HG03159 (cell line): Measurements from ENCODE around the gene AHCTF1.
"Not testable (repeated sequence)": the region's sequence is repeated elsewhere in the genome, so short reads cannot be mapped to it uniquely, and the experiment has no call there.

Source experiments
- ATAC-seq: cut with Tn5 transposase; IDR thresholded peaks from one replicate; pipeline ENCODE4 v1.9.1; 2021; ENCODE audit warnings: mild to moderate bottlenecking, moderate library complexity; ENCODE audit not compliant: unreplicated experiment

Gene AHCTF1

DNA sequence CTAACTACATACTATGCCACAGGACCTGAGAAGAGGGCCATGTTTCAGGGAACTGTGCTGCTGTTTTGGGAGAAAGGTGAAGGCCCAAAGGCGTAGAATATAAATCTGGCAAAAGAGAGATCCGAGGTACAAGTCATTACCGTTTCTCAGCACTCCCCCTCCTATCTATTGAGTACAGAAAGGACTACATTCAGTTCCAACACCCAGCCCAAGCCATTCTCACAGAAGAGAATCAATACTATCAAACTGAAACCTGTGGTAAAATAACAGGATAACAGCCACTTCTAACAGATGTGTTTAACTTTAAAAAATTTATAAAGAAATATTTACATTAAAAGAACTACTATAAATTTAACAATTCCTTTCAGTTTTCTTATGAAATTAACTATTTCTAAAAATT is 7.8 kb downstream of the AHCTF1 start:
- no peak for ATAC-seq

DNA sequence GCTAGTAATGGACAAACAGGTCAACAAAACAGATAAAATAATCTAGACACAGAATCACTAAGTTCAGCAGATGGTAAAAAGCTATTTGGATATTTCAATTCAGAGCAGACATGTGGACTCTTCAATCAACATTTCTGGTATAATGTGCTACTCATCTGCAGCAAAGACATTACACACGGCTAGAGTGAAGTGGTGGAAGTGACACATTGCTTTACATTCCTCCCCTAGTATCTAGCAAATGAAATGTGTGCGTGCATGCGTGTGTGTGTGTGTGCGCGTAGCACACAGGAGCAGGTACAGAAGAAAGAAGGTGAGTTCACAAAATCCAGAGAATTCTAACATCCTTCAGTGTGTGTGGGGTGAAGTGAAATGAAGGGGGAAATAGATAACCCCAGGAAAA is 8.3 kb downstream of the AHCTF1 start:
- ATAC-seq: no peak

DNA sequence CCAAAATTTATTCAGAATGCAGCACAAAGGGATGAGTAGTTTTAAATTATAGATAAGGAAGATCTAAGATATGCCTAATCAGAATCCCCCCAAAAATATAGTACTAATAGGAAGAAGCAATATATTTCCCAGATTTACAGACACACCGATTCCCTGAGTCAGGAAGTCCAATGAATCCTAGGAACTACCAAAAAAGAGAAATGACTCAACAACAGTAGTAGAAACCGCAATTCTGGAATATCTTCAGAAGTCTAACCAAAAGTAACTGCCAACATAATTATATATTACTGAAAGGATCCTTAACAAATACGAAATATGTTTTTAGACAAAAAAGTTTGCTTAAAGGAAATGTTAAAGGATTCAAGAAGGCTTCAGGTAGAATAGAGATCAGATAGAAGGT is 10.3 kb downstream of the AHCTF1 start:
- ATAC-seq: no peak

DNA sequence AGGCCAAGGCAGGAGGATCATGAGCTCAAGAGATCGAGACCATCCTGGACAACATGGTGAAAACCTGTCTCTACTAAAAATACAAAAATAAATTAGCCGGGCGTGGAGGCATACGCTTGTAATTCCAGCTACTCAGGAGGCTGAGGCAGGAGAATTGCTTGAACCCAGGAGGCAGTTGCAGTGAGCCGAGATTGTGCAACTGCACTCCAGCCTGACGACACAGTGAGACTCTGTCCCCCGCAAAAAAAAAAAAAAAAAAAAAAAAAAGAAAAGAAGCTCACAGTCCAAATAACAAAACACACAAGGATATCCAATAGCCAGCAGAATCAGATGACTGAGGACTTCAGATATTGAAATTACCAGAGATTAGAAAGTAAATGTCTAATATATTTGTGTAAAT is 11.8 kb downstream of the AHCTF1 start:
- no peak for ATAC-seq

DNA sequence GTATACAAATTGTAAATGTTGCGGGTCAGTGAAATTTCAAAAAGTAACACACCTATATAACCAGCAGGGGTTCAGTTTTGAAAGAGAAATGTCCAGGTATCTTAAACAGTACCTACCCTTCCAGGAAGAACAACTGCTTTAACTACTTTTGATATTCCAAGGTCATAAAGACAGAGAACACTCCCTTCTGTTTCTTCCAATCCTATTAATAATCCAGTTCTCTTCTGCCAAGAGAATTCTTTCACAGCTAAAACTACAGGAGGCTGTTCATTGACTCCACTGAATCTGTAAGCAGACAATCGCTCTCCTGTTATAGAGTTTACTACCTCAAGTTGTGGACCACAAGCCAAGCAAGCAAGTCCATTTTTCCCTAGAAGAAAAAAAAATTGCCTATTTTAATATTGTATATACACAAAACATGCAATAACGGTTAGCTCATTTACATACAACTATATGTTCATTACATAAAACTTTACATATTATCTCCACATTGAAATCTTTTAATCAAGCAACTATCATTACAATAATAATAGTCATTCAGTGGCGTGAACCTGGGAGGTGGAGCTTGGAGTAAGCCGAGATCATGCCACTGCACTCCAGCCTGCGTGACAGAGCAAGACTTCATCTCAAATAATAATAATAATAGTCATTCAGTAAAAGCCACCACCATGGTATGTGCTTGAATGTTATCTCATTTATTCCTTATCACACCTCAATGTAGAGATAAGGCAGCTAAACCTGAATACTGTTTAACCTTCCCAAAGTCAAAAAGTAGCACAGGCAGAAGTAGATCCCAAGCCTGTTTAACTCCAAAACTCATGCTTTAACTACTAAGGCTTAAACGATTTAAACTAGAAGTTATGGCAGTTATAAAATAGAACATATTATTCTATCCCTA is 15.5 kb downstream of the AHCTF1 start:
- not testable (repeated sequence) for ATAC-seq

DNA sequence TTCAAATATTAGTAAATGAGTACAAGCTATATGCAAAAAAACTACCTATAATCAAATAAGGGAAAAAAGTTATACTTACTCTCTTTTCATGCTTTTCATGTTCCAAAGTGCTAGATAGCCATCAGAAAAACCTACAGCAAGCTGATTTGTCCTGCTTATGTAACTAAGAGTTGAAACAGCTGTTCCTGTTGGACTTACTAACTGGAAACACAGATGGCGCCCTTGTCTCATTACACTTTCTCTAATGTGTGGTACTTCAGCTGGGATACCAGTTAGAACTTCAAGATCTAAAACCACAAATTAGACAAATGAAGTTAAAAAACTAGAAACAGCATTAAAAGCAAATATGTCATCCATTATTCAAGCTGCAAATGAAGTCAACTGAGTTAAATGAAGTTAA is 24.3 kb downstream of the AHCTF1 start:
- ATAC-seq: peak; percentile 66

DNA sequence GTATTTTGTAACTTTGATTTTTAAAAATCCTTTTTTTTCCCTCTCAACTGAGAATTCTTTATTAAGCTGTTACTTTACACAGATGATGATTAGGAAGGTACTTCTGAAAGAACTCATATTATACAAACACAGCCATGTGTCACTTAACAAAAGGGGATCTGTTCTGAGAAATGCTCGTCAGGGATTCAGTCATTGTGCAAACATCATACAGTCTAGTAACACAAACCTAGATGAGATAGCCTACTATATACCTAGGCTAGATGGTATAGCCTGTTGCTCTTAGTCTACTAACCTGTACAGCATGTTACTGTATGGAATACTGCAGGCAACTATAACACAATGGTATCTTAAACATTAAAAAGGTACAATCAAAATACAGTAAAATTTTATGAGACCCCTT is 24.9 kb downstream of the AHCTF1 start:
- ATAC-seq: no peak

DNA sequence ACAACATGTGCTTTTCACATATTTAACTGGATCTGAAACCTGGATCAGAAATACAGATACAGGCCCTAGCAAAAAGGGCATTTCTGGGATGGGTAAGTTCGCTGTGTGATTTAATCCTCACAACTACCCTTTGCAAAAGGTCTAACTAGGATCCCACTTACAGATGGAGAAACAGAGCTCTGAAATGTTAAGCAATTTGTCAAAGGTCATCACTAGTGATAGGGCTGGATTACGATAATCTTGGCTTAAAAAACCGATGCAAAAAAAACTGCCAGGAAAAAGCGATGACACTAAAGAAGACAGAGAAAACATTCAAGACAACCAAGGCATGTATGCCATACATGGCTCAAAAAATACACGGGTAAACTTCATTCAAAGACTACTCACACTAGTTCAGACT is 29.9 kb downstream of the AHCTF1 start:
- no peak for ATAC-seq

DNA sequence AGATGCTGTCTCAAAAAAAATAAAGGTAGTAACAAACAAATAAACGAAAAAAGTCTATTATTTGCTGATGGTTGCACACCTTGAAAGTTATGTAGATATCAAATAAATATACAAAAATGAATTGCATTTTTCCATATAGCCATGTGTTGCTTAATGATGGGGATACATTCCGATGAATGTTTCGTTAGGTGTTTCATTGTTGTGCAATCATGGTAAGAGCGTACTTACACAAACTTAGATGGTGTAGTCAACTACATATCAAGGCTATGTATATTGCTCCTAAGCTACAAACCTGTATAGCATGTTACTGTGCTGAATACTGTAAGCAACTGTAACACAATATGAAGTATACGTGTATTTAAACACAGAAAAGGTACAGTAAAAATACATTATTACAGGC is 34.4 kb downstream of the AHCTF1 start:
- no peak for ATAC-seq

DNA sequence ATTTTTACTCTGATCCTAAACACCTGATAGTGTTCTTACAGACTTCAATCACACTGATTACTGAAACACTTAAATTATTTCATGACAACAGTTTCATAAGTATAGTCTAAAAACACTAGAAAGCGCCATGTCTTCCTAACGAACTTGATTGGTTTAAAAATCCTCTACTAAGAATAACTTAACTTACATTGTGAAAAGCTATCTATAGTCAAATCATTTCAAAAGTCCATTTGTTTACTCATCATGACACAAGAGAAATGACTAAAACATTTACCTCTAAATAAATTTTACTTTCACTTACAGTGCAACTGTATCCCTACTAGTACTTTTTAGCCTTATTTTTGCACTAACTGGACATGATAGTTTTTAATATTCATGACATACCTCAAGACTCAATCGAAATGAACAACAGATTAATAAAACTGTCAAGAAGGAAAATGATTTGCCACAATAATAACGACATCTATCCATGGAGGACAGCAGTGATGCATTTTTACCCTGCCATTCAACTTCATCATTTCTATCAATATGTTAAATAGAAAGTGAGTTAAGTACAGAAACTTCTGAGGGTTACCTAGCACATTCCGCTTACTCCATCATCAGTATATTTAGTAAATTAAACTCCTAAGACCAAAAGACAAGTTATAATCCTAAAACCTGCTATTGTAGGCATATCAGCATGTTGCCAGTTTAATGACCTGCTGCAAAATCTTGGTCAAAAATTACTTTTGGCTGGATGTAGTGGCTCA is 38.4 kb downstream of the AHCTF1 start:
- ATAC-seq: no peak

DNA sequence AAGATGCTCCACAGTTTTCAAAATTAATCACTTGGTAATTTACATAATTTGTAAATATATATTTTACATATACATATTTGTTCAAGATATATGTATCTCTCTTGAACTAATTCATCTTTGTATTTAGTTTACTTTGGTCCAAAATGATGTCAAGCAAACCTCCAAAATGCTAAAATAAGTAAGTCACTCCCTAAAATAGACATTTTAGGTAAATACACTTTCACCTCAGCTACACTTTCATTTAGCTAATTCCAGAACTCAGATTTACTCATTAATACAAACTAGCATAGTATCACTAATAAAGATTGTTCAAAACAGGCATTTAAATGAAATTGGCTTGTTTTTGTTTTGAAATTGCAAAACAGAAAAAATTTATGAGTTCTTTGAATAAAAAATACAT is 40.6 kb downstream of the AHCTF1 start:
- ATAC-seq: no peak

DNA sequence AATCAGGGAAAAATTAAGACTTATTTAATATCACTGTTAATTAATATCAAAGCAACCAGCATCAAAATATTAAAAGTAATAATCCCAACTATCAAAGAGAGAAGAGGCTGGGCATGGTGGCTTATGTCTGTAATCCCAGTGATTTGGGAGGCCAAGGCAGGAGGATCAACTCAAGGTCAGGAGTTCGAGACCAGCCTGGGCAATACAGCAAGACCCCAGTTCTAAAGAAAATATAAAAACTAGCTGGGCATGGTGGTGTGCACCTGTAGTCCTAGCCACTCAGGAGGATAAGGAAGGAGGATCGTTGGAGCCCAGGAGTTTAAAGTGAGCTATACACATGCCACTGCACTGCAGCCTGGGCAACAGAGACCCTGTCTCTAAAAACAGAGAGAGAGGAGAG is 43.2 kb downstream of the AHCTF1 start:
- no peak for ATAC-seq

DNA sequence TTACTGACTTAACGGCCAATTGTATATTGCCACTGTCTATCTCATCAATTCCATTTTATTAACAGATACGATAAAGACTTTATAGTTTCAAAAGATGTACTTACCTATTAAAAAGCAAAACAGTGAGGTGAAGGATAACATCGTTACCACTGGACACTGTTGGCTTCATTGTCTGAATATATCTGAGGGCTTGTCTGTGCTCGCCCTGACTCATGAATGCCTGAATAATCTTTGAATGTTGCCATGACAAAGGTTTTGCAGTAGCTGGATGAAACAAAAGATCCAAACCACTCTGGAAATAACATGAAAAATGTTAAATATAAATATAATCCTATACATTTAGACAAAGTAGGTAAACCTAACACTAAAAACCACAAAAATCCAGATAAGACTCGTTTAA is 46.4 kb downstream of the AHCTF1 start:
- ATAC-seq: not testable (repeated sequence)

DNA sequence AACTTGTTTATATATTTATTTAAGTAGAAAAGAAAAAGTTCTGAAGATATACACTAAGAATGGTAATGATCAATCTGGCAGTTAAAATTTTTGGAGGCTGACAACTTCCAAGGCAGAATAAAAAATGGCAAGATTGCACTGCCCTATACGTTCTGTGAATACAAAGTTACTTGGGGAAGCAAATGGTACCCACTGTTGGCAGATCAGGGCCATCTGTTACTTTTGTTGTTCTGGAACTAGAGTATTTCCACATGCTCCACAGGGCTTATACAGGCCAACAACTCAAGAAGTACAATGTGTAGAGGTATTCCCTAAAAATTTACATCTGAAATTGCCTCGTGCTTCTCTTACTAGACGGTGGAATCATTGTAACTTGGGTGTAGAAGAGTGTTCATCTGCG is 53.2 kb downstream of the AHCTF1 start:
- ATAC-seq: no peak

DNA sequence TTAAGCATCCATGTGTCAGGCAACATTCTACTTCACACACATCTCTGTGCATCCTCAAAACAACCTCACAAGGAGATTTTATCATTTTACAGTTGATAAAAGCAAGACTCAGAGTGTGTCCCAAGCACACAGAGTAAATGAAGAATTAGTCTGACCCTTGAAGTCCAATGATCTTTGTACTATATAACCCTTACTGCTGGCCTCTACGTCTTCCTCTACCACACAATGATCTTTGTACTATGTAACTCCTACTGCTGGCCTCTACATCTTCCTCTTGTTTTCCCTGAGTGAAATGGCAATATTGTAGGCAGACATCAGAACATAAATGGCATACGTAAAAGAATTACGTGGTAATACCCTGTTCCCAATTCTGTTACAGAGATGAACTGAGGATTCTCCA is 55.3 kb downstream of the AHCTF1 start:
- no peak for ATAC-seq

DNA sequence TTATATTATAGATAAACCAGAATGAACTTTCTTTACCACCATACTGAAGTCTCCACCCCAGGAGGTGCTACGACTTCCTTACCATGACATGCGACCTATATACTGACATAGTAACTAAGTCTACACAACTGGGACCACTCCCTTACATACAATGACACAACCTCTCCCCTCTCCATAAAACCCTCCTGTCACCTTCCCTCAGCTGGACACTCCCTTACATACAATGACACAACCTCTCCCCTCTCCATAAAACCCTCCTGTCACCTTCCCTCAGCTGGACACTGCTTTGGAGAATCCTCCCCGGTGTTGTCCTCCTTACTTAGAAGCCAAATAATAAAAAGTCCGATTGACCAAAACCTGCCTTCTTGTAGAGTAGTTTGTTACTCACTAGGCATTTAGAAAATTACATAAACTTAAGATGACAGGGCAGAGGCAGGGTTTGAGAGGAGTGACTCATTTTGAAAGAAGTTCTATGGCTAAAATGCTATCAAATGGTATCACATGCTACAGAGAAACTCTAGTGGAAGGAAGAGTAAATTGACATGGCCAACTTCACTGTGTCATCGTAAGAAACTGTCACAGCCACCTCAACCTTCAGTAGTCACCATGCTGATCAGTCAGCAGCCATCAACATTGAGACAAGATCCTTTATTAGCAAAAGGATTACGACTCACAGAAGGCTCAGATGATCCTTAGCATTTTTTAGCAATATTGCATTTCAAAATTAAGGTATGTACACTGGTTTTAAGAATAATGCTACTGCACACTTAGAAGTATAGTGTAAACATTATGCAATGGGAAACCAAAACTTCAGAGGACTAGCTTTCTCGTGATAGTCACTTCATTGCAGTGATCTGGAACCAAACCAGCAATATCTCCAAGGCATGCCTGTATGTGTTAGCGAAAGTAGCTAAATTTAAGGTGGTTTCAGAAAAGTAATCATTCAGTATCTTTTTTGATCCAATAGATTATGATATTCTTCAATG is 56.4 kb downstream of the AHCTF1 start:
- peak; percentile 72 for ATAC-seq

DNA sequence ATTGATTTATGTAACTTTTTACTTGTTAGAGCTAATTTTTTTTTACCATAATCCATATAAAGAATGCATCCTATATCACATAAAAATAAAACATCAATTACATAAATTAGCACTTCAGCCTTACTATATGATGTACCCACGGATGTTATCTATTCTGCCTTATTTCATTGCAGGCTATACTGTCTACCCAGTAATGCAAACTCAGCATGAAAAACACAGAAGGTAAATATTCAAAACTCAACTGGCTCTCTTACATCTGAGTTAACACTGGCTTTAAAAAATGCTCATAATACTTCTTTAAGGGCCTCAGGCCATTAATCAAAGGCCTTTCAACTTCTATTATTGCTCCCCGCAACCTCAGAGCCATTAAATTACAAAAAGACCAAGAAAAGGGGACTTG is 65.8 kb downstream of the AHCTF1 start:
- ATAC-seq: no peak

DNA sequence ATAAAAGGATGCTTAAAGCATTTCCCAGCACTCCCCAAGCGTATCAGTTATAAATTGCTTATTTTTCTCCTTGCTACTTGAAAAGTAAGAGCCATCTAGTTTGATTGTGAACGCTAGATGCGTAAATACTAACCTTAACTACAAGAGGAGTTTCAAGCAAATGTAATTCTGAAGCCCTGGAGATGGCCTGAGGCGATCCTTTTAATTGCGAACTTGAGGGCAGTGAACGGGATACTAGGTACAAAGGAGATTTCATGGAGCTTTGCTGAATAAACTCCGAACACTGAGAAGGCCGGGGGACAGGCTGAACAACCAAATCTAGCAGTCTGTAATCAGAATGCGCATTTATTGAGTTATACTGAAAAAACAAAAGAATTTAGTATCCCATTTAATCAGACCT is 68.0 kb downstream of the AHCTF1 start:
- ATAC-seq: not testable (repeated sequence)

DNA sequence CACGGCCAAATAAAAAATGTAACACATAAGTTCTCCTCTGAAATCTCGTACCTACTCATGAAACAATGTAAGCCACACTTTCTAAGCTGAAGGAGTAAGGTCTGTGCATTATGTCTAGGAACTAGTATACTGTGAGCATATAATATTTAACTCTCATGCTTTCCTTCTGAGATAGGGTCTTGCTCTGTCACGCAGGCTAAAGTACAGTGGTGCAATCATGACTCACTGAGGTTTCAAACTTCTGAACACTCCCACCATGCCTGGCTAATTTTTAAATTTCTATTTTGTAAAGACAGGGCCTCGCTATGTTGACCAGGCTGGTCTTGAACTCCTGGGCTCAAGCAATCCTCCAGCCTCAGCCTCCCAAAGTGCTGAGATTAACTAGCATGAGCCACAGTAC is 71.3 kb downstream of the AHCTF1 start:
- ATAC-seq: no peak

DNA sequence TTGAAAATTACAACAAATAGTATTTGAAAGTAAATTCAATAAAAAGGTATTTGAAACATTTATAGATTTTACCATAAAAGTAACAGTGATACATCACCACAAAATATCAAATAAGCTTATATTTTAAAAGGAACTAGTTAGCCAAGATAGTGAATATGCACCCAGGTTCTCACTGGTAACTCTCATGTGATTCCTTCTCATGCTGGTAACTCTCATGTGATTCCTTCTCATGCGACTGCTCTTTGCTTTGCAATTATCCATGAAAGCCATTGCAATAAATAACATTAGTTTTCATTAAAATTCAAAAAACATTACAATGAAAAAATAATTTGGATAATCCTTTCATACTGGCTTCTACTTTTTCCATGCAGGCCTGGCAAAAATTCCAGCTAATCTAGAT is 75.4 kb downstream of the AHCTF1 start:
- no peak for ATAC-seq

DNA sequence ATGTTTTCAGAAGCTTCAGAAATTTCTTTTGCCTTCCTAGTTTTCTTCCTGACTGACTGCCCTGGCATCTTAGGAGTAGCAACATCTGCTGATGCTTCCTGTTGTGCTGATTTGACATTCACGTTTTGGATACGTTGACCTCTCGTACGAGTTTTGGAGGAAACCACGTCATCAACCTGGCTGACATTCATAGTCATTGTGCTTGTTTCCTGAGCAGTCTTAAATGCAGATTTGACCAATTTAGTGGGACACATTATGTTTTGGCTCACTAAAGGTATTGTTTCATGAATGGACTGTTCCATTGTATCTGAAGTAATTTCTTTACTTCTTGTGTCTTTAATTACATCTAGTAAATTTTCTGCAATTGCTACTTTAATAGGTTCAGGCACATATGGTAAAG is 81.1 kb downstream of the AHCTF1 start:
- not testable (repeated sequence) for ATAC-seq
